Fibroblast of pulmonary artery (primary cell): ENCODE measurements around the gene SPPL2A.
A peak's percentile ranks its signal among the peaks of the same experiment; 100 is the strongest.

Experiments
- DNase-seq: peaks from one replicate; pipeline ENCODE4 v3.0.0-alpha.2; 2010; ENCODE audit warnings: low read depth
- H3K4me3 ChIP-seq: replicated peaks from 2 replicates; pipeline ENCODE4 v1.5.1; 2011; ENCODE audit warnings: low read depth, mild to moderate bottlenecking, control low read depth, low read length, moderate library complexity
- TF ChIP-seq, protein P1 (sequence below): IDR thresholded peaks from 2 replicates; pipeline ENCODE4 v1.5.1; 2011; ENCODE audit warnings: mild to moderate bottlenecking, control low read depth, low read length, inconsistent platforms; ENCODE audit errors: missing control alignments

SPPL2A gene

DNA sequence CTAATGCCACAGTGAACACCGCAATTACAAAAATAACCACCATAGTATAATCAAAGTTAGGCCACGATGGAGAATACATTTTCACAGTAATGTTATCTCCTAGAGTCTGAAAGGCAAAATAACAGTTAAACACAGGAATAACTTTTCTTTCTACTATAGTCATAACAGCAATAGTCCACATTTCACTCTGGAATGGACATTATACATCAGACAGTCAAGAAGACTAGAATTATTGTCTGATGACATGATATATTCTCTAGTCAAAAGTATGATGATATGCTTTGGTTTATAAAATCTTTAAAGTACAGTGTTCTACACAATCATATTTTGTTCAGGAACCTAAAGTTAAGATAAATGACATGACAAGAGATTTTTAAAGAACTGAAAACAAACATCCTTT, 18.0 kb downstream of the SPPL2A start:
- TF ChIP-seq, protein P1, sequence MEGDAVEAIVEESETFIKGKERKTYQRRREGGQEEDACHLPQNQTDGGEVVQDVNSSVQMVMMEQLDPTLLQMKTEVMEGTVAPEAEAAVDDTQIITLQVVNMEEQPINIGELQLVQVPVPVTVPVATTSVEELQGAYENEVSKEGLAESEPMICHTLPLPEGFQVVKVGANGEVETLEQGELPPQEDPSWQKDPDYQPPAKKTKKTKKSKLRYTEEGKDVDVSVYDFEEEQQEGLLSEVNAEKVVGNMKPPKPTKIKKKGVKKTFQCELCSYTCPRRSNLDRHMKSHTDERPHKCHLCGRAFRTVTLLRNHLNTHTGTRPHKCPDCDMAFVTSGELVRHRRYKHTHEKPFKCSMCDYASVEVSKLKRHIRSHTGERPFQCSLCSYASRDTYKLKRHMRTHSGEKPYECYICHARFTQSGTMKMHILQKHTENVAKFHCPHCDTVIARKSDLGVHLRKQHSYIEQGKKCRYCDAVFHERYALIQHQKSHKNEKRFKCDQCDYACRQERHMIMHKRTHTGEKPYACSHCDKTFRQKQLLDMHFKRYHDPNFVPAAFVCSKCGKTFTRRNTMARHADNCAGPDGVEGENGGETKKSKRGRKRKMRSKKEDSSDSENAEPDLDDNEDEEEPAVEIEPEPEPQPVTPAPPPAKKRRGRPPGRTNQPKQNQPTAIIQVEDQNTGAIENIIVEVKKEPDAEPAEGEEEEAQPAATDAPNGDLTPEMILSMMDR, result no peak
- H3K4me3 ChIP-seq, result no peak overlapping the region
- no peak for DNase-seq

DNA sequence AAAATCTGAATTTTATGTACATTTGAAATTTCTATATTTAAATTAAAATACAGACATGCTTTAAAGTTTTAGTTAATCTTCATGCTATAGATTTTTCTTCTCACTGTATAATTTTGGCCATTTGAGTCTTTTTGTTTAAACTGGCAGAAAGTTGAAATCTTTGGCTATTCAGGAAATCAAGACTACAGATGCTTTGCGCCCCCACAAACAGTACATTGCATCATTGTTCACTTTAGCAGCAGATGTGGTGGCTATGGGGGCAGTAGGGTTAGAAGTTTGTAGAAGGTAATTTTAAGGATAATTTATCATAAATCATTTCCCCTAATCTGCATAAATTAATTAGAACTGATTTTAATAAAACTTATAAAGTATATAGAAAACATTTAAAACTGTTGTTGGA, 20.9 kb downstream of the SPPL2A start:
- H3K4me3 ChIP-seq, result no peak overlapping the region
- TF ChIP-seq, protein P1, result no peak
- DNase-seq, result peak; percentile 29

DNA sequence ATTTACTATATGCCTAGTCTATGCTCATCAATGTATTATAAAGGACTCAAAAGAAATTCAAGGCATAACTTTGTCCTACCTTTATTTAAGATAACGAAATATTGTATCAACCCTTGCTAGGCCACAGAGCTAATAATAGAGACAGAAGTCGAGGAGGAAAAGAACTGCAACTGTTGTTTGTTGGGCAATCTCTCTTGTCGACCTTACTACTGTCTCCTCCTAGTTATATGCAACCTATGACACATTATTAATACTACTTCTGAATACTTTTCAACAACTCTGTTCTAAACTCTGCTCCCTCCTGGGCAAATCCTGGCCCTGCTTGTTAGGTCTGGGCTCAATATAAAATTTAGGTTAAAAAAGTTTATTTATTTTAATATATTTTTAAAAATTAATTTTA, 24.6 kb downstream of the SPPL2A start:
- TF ChIP-seq, protein P1, result no peak
- no peak overlapping the region for H3K4me3 ChIP-seq
- DNase-seq, result no peak

DNA sequence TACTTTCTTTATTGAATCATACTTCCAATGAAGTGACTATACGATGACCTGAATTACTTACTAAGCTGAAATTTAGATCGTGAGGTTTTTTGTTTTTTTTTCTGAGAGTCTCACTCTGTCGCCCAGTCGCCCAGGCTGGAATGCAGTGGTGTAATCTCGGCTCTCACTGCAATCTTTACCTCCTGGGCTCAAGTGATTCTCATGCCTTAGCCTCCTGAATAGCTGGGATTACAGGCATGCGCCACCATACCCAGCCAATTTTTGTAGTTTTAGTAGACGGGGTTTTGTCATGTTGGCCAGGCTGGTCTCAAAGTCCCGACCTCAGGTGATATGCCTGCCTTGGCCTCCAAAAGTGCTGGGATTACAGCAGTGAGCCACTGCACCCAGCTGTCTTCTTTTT, 28.7 kb downstream of the SPPL2A start:
- no peak for DNase-seq
- no peak overlapping the region for H3K4me3 ChIP-seq
- TF ChIP-seq, protein P1, result no peak

DNA sequence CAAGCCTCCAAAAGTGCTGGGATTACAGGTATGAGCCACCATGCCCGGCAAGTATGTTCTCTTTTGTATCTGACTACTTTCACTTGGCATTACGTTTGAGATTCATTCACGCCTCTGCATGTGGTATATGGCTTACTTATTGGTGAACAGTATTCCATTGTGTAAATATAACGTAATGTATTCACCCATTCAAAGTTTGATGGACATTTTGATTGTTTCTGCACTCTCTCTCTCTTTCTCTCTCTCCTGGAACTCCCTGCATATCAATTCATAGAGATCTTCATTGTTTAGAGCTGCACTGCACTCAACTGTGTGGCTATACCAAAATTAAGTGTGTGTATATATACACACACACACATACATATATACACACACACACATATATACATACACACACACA, 30.4 kb downstream of the SPPL2A start:
- TF ChIP-seq, protein P1, result no peak
- no peak for DNase-seq
- H3K4me3 ChIP-seq, result no peak overlapping the region

DNA sequence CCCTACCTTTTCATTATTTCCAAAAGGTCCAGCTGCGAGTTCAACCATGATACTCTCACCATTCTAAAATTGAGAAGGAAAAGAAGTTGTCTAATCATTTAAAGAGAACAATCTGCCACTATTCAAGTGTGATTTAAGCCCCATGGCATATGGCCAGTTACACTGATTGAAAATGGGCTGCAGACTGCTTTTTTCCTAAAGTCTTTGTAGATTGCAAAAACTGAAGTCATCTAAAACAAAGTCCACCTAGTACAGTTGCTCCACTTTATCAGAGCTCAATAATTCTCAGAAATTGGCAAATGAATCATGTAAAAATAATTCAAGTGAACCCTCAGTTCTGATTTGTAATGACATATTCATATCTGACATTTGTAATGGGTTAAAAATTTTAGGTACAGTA, 39.2 kb downstream of the SPPL2A start:
- TF ChIP-seq, protein P1, result no peak
- DNase-seq, result no peak
- no peak overlapping the region for H3K4me3 ChIP-seq

DNA sequence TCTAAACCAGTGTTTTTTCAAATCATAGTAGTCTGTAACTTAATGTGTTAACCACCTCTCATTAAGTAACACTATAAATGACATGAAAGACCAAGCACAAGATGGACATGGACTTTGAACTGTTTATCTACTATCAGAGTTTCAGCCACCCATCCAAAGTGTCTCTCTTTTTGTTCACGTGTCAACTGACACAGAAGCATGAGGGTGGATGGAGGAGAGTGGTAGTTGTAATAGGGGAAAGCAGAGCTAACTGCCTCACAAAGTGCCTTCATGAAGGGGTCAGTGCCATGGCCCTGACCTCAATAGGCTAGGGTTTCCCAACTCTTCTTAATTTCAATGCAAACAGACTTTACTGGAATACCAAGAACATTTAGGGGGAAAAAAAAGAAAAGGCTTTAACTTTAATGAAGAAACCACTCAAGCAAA, 46.8 kb downstream of the SPPL2A start:
- no peak overlapping the region for H3K4me3 ChIP-seq
- TF ChIP-seq, protein P1, result no peak
- no peak for DNase-seq
